Gastrocnemius medialis (tissue), 4 donors: ENCODE data around the gene CTSE. TPM values are rescaled to one million over a fixed set of nuclear protein-coding genes. Genes with fewer than 3 reads are reported as not detected.
"Not testable (repeated sequence)": the region's sequence is repeated elsewhere in the genome, so short reads cannot be mapped to it uniquely, and the experiment has no call there.

Experiments
- ATAC-seq, 2 donors: fragments of 150-250 bp; one replicate each; pipeline ENCODE4 v1.9.1; 2016
- DNase-seq, 2 donors: peaks; one replicate each; pipeline ENCODE4 v3.0.0-alpha.2; 2019
- H3K27ac ChIP-seq, 4 donors: fragments of 200-600 bp; sonication (generic); 1 replicate in 1 of 4; 2 replicates in 3 of 4; pipeline ENCODE4 v1.5.1; 2016 to 2018; ENCODE audit warnings: mild to moderate bottlenecking in 2 of 4, moderate library complexity in 1 of 4
- H3K27me3 ChIP-seq, 3 donors: fragments of 200-600 bp; sonication (generic) in 2 of 3; 1 replicate in 1 of 3; 2 replicates in 2 of 3; pipeline versions ENCODE4 v1.5.1 to v1.6.0; 2016 to 2019; ENCODE audit warnings: mild to moderate bottlenecking in 1 of 3, moderate library complexity in 1 of 3
- H3K36me3 ChIP-seq, 2 donors: fragments of 200-600 bp; sonication (generic) in 1 of 2; one replicate each; pipeline ENCODE4 v1.5.1; 2017 to 2018
- H3K4me1 ChIP-seq, 2 donors: fragments of 200-600 bp; sonication (generic) in 1 of 2; one replicate each; pipeline ENCODE4 v1.5.1; 2016 to 2017; ENCODE audit warnings: mild to moderate bottlenecking in 2 of 2
- H3K4me3 ChIP-seq, 4 donors: fragments of 200-600 bp; sonication (generic) in 3 of 4; 1 replicate in 1 of 4; 2 replicates in 3 of 4; pipeline ENCODE4 v1.5.1; 2016 to 2019; ENCODE audit warnings: mild to moderate bottlenecking in 2 of 4
- H3K9me3 ChIP-seq, 3 donors: fragments of 200-600 bp; sonication (generic) in 2 of 3; 1 replicate in 1 of 3; 2 replicates in 2 of 3; pipeline ENCODE4 v1.5.1; 2016 to 2019
- POLR2A ChIP-seq, 2 donors: fragments of 450-650 bp; IDR thresholded peaks; one replicate each; pipeline ENCODE4 v1.6.1; 2017; ENCODE audit warnings: antibody characterized with exemption in 2 of 2, mild to moderate bottlenecking in 2 of 2, moderate library complexity in 2 of 2
- in situ Hi-C, 4 donors: fragments of 200-750 bp; cut with MboI; loops; one replicate each; pipeline versions ENCODE4 v1.15.0 to v1.8.0; 2017; ENCODE audit warnings: low sequenced_read_pairs in 4 of 4
- intact Hi-C: fragments of 100-400 bp; cut with DNase I; formaldehyde crosslinking; loops from one replicate; pipeline ENCODE4 v1.15.1; 2023; ENCODE audit warnings: low total_unique reads
- total RNA-seq, 4 donors: library from RNA; depleted of rRNA; stranded (reverse); fragments of >200 nt; gene quantifications; one replicate each; pipeline versions ENCODE4 v1.1.0 to v1.2.3, GENCODE V29; 2016
- TF ChIP-seq, protein P1 (sequence below), 5 experiments: fragments of 450-650 bp in 3 of 5; fragments of 200-600 bp in 2 of 5; sonication (generic) in 2 of 5; IDR thresholded peaks in 4 of 5; conservative IDR thresholded peaks in 1 of 5; 1 replicate in 4 of 5; 2 replicates in 1 of 5; pipeline ENCODE4 v1.5.1; 2016 to 2019; ENCODE audit warnings: antibody characterized with exemption in 5 of 5, mild to moderate bottlenecking in 3 of 5, moderate library complexity in 3 of 5

CTSE gene
- total RNA-seq, 4 donors from 2014 or later, result not detected

DNA sequence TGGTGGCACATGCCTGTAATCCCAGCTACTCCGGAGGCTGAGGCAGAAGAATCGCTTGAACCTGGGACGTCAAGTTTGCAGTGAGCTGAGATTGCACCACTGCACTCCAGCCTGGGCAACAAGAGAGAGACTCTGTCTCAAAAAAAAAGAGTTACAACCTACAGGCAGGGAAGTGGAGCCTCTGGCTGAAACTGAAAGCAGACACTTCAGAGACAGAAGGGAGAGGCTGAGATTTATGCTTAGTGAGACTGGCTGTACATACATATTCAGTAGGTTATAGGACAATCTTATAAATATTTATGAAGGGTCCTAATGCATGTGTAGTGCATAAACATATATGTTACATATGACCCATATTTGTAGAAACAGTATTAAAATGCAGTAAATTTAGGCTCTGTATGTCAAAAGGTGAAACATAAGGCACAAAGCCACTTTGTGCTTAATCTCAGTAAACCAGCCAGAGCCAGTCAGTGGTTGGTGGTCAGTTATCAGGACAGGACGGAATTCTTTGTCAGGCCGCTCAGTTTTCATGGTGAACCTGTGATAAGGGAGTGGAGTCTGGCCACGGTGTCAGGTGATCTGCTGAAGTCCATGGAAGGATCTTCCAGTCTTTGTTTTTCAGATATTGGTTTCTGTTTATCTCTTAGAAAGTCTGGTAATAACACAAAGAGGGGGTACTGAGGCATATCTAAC, 42.9 kb upstream of the CTSE start:
- in situ Hi-C loops (no loop called here), intact Hi-C loops (no loop called here)
- no peaks in the 10 kb centered on the region for H3K27me3 ChIP-seq
- no peak overlapping the region for H3K27ac ChIP-seq
- ATAC-seq (no peak), DNase-seq (no peak)
- TF ChIP-seq, protein P1, sequence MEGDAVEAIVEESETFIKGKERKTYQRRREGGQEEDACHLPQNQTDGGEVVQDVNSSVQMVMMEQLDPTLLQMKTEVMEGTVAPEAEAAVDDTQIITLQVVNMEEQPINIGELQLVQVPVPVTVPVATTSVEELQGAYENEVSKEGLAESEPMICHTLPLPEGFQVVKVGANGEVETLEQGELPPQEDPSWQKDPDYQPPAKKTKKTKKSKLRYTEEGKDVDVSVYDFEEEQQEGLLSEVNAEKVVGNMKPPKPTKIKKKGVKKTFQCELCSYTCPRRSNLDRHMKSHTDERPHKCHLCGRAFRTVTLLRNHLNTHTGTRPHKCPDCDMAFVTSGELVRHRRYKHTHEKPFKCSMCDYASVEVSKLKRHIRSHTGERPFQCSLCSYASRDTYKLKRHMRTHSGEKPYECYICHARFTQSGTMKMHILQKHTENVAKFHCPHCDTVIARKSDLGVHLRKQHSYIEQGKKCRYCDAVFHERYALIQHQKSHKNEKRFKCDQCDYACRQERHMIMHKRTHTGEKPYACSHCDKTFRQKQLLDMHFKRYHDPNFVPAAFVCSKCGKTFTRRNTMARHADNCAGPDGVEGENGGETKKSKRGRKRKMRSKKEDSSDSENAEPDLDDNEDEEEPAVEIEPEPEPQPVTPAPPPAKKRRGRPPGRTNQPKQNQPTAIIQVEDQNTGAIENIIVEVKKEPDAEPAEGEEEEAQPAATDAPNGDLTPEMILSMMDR (IDR thresholded peaks at IDR 0.05 in 4 of 5, conservative IDR thresholded peaks at IDR 0.05 in 1 of 5), result no peak
- no peak for TF ChIP-seq POLR2A (IDR thresholded peaks at IDR 0.05)
- H3K4me3 ChIP-seq, result no peak overlapping the region
- no peaks in the 10 kb centered on the region for H3K36me3 ChIP-seq
- H3K4me1 ChIP-seq, result peaks cover 0 to 9% of the 10 kb centered on the region in 2 donors
- H3K9me3 ChIP-seq, result no peaks in the 10 kb centered on the region

DNA sequence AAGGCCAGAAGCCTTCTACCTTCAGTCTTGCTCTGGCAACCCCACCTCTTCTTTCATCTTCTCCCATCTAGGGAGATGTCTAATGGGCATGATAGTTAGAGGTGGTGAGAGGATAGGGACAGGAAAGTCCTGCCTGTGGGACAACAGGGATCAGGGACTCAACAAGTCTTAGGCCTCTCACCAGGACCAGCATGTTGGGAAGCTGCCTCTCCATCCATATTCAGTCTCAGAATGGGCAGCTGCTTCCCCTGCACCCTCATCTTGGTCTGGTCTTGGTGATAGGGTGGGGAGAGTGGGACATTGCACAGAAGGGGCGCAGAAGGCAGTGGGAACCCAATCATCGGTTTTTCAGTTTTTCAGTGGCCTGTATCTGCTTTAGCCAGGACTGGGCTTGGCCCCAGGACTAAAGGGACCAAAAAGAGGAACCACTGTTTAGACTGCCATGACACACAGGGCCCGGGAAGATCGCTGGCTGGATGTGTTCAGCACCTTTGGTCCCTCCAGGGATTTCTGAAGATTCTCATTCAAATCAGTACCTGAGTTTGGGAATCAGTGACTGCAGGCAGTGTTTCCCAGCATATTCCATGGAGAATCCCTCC, 42.0 kb upstream of the CTSE start:
- in situ Hi-C loops (no loop called here), intact Hi-C loops (no loop called here)
- H3K4me3 ChIP-seq, result no peak overlapping the region
- peaks cover 0 to 9% of the 10 kb centered on the region in 2 donors for H3K4me1 ChIP-seq
- H3K27ac ChIP-seq, result no peak overlapping the region
- H3K36me3 ChIP-seq, result no peaks in the 10 kb centered on the region
- no peaks in the 10 kb centered on the region for H3K27me3 ChIP-seq
- TF ChIP-seq, protein P1 (IDR thresholded peaks at IDR 0.05 in 4 of 5, conservative IDR thresholded peaks at IDR 0.05 in 1 of 5), result no peak
- no peak for TF ChIP-seq POLR2A (IDR thresholded peaks at IDR 0.05)
- DNase-seq (no peak), ATAC-seq (no peak)
- no peaks in the 10 kb centered on the region for H3K9me3 ChIP-seq

DNA sequence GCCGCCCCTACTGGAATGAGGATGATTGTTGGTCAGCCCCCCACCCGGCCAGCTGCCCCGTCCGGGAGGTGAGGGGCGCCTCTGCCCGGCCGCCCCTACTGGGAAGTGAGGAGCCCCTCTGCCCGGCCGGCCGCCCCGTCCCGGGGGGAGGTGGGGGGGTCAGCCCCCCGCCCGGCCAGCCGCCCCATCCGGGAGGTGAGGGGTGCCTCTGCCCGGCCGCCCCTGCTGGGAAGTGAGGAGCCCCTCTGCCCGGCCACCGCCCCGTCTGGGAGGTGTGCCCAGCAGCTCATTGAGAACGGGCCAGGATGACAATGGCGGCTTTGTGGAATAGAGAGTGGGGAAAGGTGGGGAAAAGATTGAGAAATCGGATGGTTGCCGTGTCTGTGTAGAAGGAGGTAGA, 40.8 kb upstream of the CTSE start:
- H3K27ac ChIP-seq, intact Hi-C loops, H3K27me3 ChIP-seq, H3K9me3 ChIP-seq, in situ Hi-C loops, H3K36me3 ChIP-seq, ATAC-seq, H3K4me3 ChIP-seq, DNase-seq, H3K4me1 ChIP-seq: not testable (repeated sequence)

DNA sequence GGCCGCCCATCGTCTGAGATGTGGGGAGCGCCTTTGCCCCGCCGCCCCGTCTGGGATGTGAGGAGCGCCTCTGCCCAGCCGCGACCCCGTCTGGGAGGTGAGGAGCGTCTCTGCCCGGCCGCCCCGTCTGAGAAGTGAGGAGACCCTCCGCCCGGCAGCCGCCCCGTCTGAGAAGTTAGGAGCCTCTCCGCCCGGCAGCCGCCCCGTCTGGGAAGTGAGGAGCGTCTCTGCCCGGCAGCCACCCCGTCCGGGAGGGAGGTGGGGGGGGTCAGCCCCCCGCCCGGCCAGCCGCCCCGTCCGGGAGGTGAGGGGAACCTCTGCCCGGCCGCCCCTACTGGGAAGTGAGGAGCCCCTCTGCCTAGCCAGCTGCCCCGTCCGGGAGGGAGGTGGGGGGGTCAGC, 40.3 kb upstream of the CTSE start:
- DNase-seq, intact Hi-C loops, H3K4me3 ChIP-seq, in situ Hi-C loops, H3K27me3 ChIP-seq, ATAC-seq, H3K9me3 ChIP-seq, H3K4me1 ChIP-seq, H3K27ac ChIP-seq, H3K36me3 ChIP-seq: not testable (repeated sequence)

DNA sequence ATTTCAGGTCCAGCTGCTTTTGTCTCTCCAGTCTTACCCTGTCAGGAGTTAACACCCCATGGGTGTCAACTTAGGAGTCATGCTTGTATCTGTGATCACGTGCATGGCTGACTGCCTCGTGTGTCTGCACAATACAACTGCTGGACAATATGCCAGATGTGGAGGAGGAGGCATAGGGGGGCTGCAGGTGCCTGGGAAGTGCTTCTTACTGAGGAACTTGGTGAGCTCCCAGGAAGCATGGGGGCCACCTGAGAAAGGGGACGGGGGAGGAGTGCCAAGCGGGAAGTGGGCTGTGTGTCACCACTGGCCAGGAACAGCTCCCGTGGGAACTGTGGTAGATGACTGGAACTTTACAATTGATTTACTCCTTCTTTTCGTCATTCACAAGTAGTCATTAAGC, 38.8 kb upstream of the CTSE start:
- Histone ChIP-seq H3K9me3 (no peaks in the 10 kb centered on the region), H3K27ac (no peak overlapping the region), H3K27me3 (no peaks in the 10 kb centered on the region), H3K4me1 (peaks cover 0 to 3% of the 10 kb centered on the region in 2 donors), H3K36me3 (no peaks in the 10 kb centered on the region), H3K4me3 (no peak overlapping the region)
- intact Hi-C loops, result no loop called here
- no peak for DNase-seq
- no peak for TF ChIP-seq POLR2A (IDR thresholded peaks at IDR 0.05)
- TF ChIP-seq, protein P1 (IDR thresholded peaks at IDR 0.05 in 4 of 5, conservative IDR thresholded peaks at IDR 0.05 in 1 of 5), result no peak
- in situ Hi-C loops, result no loop called here
- ATAC-seq, result no peak
